Measurements from ENCODE around the gene MTCP1. TPM values are rescaled to one million over a fixed set of nuclear protein-coding genes. Genes with fewer than 3 reads are reported as not detected.

The MTCP1 gene
- total RNA-seq, 1 donor from 2014 or later = 26.3 TPM

GRCh38 chrX:155054255-155054654 lies 16.7 kb downstream of the MTCP1 start:
- DNase-seq (ENCODE audit: low spot score) = no peak

- no peak for DNase-seq (ENCODE audit: low spot score)
Observed at GRCh38 chrX:155053656-155054055, 17.3 kb downstream of the MTCP1 start.

- DNase-seq (ENCODE audit: low spot score) = no peak
Observed at GRCh38 chrX:155052738-155053498, 18.0 kb downstream of the MTCP1 start.

GRCh38 chrX:155048977-155049619 lies 21.8 kb downstream of the MTCP1 start:
- no peak for DNase-seq (ENCODE audit: low spot score)

GRCh38 chrX:155046811-155047528 lies 24.0 kb downstream of the MTCP1 start:
- DNase-seq (ENCODE audit: low spot score) = no peak

- no peak for DNase-seq (ENCODE audit: low spot score)
Observed at GRCh38 chrX:155046129-155046810, 24.7 kb downstream of the MTCP1 start.

- DNase-seq (ENCODE audit: low spot score) = no peak
Observed at GRCh38 chrX:155035688-155036087, 35.2 kb downstream of the MTCP1 start.

GRCh38 chrX:155031657-155032056 lies 39.3 kb downstream of the MTCP1 start:
- no peak for DNase-seq (ENCODE audit: low spot score)

GRCh38 chrX:155028877-155029291 lies 42.1 kb downstream of the MTCP1 start:
- DNase-seq (ENCODE audit: low spot score) = no peak

GRCh38 chrX:155028129-155028528 lies 42.8 kb downstream of the MTCP1 start:
- DNase-seq (ENCODE audit: low spot score) = no peak

GRCh38 chrX:155027509-155028066 lies 43.3 kb downstream of the MTCP1 start:
- no peak for DNase-seq (ENCODE audit: low spot score)

- peak; percentile 96 for DNase-seq (ENCODE audit: low spot score)
Observed at GRCh38 chrX:155026727-155027508, 44.0 kb downstream of the MTCP1 start, which contains the start of gene FUNDC2. FUNDC2 (plus strand) TSS chrX:155026844; CDS start chrX:155026939, 95 bp downstream.

- DNase-seq (ENCODE audit: low spot score) = no peak
Observed at GRCh38 chrX:155026420-155026726, 44.6 kb downstream of the MTCP1 start.

GRCh38 chrX:155023907-155024833 lies 46.8 kb downstream of the MTCP1 start:
- DNase-seq (ENCODE audit: low spot score) = no peak

GRCh38 chrX:155022585-155022984 lies 48.4 kb downstream of the MTCP1 start, which contains the start of gene F8:
F8 (minus strand) TSS chrX:155022723; CDS start chrX:155022552, 171 bp downstream.
- no peak for DNase-seq (ENCODE audit: low spot score)

GRCh38 chrX:155020591-155020990 lies 50.3 kb downstream of the MTCP1 start:
- no peak for DNase-seq (ENCODE audit: low spot score)

Measured in mesenteric fat pad (tissue), 1 donor.